GM12878 (cell line): ENCODE results near the gene UNKL.

Source experiments
- ASH2L ChIP-seq: fragments of 300-600, 200-600 bp; sonication (generic); IDR thresholded peaks from 2 replicates; pipeline ENCODE4 v1.6.1; 2017; ENCODE audit warnings: low read depth, mild to moderate bottlenecking, borderline replicate concordance
- CBFB ChIP-seq: IDR thresholded peaks from 2 replicates; pipeline ENCODE4 v1.6.1; 2016; ENCODE audit warnings: antibody characterized with exemption, low read depth
- CTCF ChIP-seq, 3 experiments: IDR thresholded peaks in 2 of 3; conservative IDR thresholded peaks in 1 of 3; 2 replicates each; pipeline ENCODE4 v1.5.1; 2011; ENCODE audit warnings: low read depth in 3 of 3, low read length in 3 of 3, mild to moderate bottlenecking in 3 of 3, control low read depth in 2 of 3, moderate library complexity in 2 of 3, inconsistent platforms in 1 of 3, mixed read lengths in 1 of 3; ENCODE audit not compliant: control insufficient read depth in 2 of 3, insufficient read depth in 1 of 3; ENCODE audit errors: extremely low read depth in 1 of 3
- ELK1 ChIP-seq: IDR thresholded peaks from 2 replicates; pipeline ENCODE4 v1.6.1; 2012; ENCODE audit warnings: low read depth, low read length, improper control_type of control experiment
- EP300 ChIP-seq, 2 experiments: fragments of 150-350 bp in 1 of 2; IDR thresholded peaks; 2 replicates each; pipeline ENCODE4 v1.6.1; 2011 to 2012; ENCODE audit warnings: low read depth in 2 of 2, low read length in 2 of 2, borderline replicate concordance in 1 of 2, improper control_type of control experiment in 1 of 2, inconsistent platforms in 1 of 2; ENCODE audit not compliant: control insufficient read depth in 1 of 2
- ESRRA ChIP-seq: IDR thresholded peaks from 2 replicates; pipeline ENCODE4 v1.6.1; 2012; ENCODE audit warnings: mild to moderate bottlenecking, low read length, improper control_type of control experiment
- EZH2 ChIP-seq: IDR thresholded peaks from 2 replicates; pipeline ENCODE4 v1.6.1; 2012; ENCODE audit warnings: low read depth, mild to moderate bottlenecking, control low read depth, inconsistent platforms, low read length, borderline replicate concordance; ENCODE audit not compliant: control insufficient read depth
- IRF3 ChIP-seq: fragments of 450-650 bp; IDR thresholded peaks from 2 replicates; pipeline ENCODE4 v1.6.1; 2014; ENCODE audit warnings: mild to moderate bottlenecking
- POLR2A ChIP-seq: IDR thresholded peaks from 2 replicates; pipeline ENCODE4 v1.6.1; 2011; ENCODE audit warnings: low read depth, mild to moderate bottlenecking, low read length
- RFX5 ChIP-seq: IDR thresholded peaks from 2 replicates; pipeline ENCODE4 v1.6.1; 2011; ENCODE audit warnings: low read depth, low read length, improper control_type of control experiment
- STAT3 ChIP-seq: IDR thresholded peaks from 2 replicates; pipeline ENCODE4 v1.6.1; 2011; ENCODE audit warnings: low read depth, low read length, improper control_type of control experiment
- USF2 ChIP-seq: IDR thresholded peaks from 2 replicates; pipeline ENCODE4 v1.6.1; 2011; ENCODE audit warnings: low read depth, low read length, improper control_type of control experiment, borderline replicate concordance

- TF ChIP-seq CBFB (no peak), CTCF (IDR thresholded peaks at IDR 0.05 in 2 of 3, conservative IDR thresholded peaks at IDR 0.05 in 1 of 3; ENCODE audit: control insufficient read depth in 2 of 3, extremely low read depth in 1 of 3, insufficient read depth in 1 of 3, low read depth in 3 of 3, low read length in 3 of 3) (no peak), IRF3 (no peak), USF2 (no peak), ELK1 (no peak), RFX5 (no peak), STAT3 (no peak), EZH2 (no peak), ASH2L (no peak), EP300 (IDR thresholded peaks at IDR 0.05; ENCODE audit: borderline replicate concordance in 1 of 2, control insufficient read depth in 1 of 2, low read depth in 2 of 2, low read length in 2 of 2) (no peak), POLR2A (no peak), ESRRA (no peak)
Measured at GRCh38 chr16:1351215-1351581, 63.3 kb downstream of the UNKL start.
